ENCODE measurements around the gene PRDM16.
A peak's percentile ranks its signal among the peaks of the same experiment; 100 is the strongest.

The PRDM16 gene

GRCh38 chr1:3318329-3318728, 249.3 kb downstream of the PRDM16 start:
- H3K4me3 ChIP-seq (ENCODE audit: low read depth, low read length) = no peak overlapping the region
- no peaks in the 10 kb centered on the region; the same call in 1 of the 2 replicates for H3K36me3 ChIP-seq
- no peaks in the 10 kb centered on the region for H3K27me3 ChIP-seq (ENCODE audit: insufficient read depth, low read depth, severe bottlenecking)
- TF ChIP-seq, protein P1, sequence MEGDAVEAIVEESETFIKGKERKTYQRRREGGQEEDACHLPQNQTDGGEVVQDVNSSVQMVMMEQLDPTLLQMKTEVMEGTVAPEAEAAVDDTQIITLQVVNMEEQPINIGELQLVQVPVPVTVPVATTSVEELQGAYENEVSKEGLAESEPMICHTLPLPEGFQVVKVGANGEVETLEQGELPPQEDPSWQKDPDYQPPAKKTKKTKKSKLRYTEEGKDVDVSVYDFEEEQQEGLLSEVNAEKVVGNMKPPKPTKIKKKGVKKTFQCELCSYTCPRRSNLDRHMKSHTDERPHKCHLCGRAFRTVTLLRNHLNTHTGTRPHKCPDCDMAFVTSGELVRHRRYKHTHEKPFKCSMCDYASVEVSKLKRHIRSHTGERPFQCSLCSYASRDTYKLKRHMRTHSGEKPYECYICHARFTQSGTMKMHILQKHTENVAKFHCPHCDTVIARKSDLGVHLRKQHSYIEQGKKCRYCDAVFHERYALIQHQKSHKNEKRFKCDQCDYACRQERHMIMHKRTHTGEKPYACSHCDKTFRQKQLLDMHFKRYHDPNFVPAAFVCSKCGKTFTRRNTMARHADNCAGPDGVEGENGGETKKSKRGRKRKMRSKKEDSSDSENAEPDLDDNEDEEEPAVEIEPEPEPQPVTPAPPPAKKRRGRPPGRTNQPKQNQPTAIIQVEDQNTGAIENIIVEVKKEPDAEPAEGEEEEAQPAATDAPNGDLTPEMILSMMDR (IDR thresholded peaks at IDR 0.05; ENCODE audit: low read depth, low read length) = no peak
- no peaks in the 10 kb centered on the region for H3K9me3 ChIP-seq (ENCODE audit: severe bottlenecking)
- no peak for DNase-seq
- no peak overlapping the region for H3K27ac ChIP-seq

DNA sequence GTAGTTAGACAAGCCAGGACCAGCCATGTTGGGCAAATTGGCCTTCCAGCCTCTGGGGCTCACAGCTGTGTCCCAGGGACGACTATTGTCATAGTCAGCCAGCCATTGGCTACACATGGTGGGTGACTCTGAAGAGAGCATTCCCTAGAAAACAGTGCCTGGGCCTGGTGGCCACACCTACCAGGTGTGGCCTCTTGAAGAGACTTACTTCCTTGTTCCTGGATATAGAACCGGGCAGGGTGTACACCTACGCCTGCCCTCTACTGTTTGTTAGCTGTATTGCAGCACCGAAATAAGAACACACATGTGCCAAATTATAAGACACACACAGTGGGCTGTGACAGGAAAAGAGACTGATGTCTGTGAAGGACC, 250.9 kb downstream of the PRDM16 start:
- TF ChIP-seq, protein P1 (IDR thresholded peaks at IDR 0.05; ENCODE audit: low read depth, low read length) = peak; percentile 73
- Histone ChIP-seq H3K27ac (no peak overlapping the region), H3K27me3 (ENCODE audit: insufficient read depth, low read depth, severe bottlenecking) (no peaks in the 10 kb centered on the region), H3K4me3 (ENCODE audit: low read depth, low read length) (no peak overlapping the region), H3K9me3 (ENCODE audit: severe bottlenecking) (no peaks in the 10 kb centered on the region), H3K36me3 (no peaks in the 10 kb centered on the region; the same call in 1 of the 2 replicates)
- peak; percentile 72 for DNase-seq

DNA sequence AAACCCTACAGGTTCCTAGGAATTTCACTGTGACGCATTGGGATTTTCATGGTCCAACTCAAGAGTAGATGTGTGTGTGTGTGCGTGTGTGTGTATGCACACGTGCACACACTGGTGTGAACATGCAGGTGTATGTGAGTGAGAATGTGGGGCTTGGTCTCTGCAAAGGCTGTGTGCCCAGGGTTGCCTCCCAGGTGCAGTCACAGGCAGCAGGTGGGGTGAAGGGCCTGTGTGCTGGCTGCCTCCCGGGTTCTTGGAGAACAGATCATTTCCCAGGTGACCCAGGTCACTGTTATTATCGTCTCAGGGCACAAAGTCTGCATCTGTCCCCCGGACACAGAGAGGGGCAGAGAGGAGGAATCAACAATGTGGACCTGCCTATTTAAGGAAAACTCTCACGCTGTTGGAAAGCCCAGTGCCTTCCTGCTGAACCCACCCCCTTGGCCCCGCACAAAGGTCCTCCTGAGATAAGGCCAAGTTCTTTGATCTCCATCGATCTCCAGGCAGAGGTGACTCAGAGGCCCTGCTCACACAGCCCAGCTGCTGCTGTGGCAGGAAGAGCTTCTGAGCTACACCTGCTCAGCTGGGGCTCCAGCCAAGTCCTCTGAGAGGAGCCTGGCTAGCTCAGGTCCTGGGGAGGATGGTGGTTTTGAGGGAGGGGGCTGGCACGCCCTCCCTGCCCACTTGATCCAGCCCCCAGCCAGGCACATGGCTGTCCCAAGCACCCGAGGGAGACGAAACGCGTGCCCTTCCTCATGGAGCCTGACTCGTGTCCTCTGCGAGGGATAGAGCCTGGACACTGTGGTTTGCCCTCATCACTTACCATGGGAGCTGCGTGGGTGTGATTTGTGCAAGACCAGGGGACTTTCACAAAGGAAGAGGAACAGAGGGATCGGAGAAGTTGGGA, 251.5 kb downstream of the PRDM16 start:
- H3K9me3 ChIP-seq (ENCODE audit: severe bottlenecking) = no peaks in the 10 kb centered on the region
- TF ChIP-seq, protein P1 (IDR thresholded peaks at IDR 0.05; ENCODE audit: low read depth, low read length) = no peak
- H3K36me3 ChIP-seq = no peaks in the 10 kb centered on the region; the same call in 1 of the 2 replicates
- H3K27ac ChIP-seq = no peak overlapping the region
- H3K4me3 ChIP-seq (ENCODE audit: low read depth, low read length) = no peak overlapping the region
- DNase-seq = peak; percentile 40
- no peaks in the 10 kb centered on the region for H3K27me3 ChIP-seq (ENCODE audit: insufficient read depth, low read depth, severe bottlenecking)

DNA sequence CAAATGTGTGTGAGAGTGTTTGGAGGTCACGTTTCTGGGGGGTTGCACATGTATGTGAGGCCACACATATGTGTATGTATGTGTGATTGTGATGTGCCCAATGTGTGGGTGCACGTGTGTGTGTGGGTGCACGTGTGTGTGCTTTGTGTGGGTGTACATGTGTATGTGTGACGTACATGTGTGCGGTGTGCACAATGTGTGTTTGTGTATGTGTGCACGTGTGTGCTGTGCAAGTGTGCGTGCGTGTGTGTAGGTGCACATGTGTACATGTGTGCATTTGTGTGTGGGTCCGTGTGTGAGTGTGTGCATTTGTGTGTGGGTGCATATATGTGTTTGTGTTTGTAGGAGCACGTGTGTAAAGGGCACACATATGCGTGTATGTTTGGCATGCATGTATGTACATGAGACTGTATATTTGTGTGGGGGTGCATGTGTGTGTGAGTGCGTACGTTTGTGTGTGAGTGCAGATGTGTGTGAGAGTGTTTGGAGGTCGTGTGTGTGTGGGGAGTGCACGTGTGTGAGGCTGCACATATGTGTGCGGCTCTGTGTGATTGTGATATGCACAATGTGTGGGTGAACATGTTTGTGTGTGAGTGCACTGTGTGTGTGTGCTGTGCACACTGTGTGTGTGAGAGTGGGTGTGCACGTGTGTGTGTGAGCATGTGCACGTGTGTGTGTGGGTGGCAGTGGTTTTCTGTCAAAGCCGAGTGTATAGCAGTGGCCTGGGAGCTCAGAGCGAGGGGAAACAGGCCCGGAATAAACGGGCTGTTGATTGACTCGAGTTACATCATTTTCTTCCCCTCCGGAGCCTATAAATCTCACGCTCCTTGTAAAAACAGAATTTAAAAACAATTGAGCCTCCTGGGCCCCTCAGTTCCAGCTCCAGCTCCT, 252.8 kb downstream of the PRDM16 start:
- no peaks in the 10 kb centered on the region for H3K27me3 ChIP-seq (ENCODE audit: insufficient read depth, low read depth, severe bottlenecking)
- H3K36me3 ChIP-seq = no peaks in the 10 kb centered on the region; the same call in 1 of the 2 replicates
- no peak for DNase-seq
- no peak overlapping the region for H3K4me3 ChIP-seq (ENCODE audit: low read depth, low read length)
- TF ChIP-seq, protein P1 (IDR thresholded peaks at IDR 0.05; ENCODE audit: low read depth, low read length) = no peak
- no peaks in the 10 kb centered on the region for H3K9me3 ChIP-seq (ENCODE audit: severe bottlenecking)
- H3K27ac ChIP-seq = no peak overlapping the region

DNA sequence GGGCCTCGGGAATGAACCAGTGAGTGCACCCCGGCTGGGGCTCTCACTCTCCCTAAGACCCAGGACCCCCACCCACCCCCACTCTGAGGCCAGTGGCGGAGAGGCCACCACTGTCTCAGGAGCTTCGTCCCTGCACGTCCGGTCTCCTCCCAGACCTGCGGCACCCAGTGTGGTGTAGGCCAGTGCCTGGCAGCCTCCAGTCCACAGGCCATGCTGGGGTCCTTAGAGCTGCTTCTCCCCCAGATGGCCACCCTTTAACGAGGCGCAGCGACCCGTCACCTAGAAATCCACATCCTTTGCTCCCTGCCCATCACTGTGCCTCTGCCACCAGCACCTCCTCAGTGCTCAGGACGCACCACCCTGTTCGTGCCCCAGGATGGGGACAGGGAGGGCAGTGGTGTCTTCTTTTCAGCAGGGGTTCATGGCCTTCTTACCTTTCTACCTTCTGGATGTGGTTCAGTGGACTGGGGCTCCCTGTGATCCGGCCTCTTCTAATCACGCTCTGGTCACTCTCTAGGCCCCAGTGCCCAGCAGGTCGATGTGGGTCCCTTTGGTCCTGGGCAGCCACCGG, 253.5 kb downstream of the PRDM16 start:
- Histone ChIP-seq H3K9me3 (ENCODE audit: severe bottlenecking) (no peaks in the 10 kb centered on the region), H3K27me3 (ENCODE audit: insufficient read depth, low read depth, severe bottlenecking) (no peaks in the 10 kb centered on the region), H3K4me3 (ENCODE audit: low read depth, low read length) (no peak overlapping the region), H3K36me3 (no peaks in the 10 kb centered on the region; the same call in 1 of the 2 replicates), H3K27ac (no peak overlapping the region)
- DNase-seq = no peak
- TF ChIP-seq, protein P1 (IDR thresholded peaks at IDR 0.05; ENCODE audit: low read depth, low read length) = no peak

All from WERI-Rb-1 (cell line).